GM12874 (cell line): Measurements from ENCODE around the gene PSMB7.

Experiments used
- CTCF ChIP-seq: IDR thresholded peaks from 2 replicates; pipeline ENCODE4 v1.5.1; 2011; ENCODE audit warnings: low read depth, mild to moderate bottlenecking, control low read depth, low read length, moderate library complexity; ENCODE audit not compliant: insufficient read depth

PSMB7 gene

GRCh38 chr9:124337562-124337961 is 77.7 kb downstream of the PSMB7 start:
- no peak for TF ChIP-seq CTCF

- no peak for TF ChIP-seq CTCF
Measured at GRCh38 chr9:124335320-124335707, 79.9 kb downstream of the PSMB7 start.

- TF ChIP-seq CTCF = no peak
Measured at GRCh38 chr9:124334568-124335319, 80.5 kb downstream of the PSMB7 start.

- TF ChIP-seq CTCF = no peak
Measured at GRCh38 chr9:124333203-124333579, 82.1 kb downstream of the PSMB7 start.

- no peak for TF ChIP-seq CTCF
Measured at GRCh38 chr9:124332361-124333202, 82.7 kb downstream of the PSMB7 start.

- TF ChIP-seq CTCF = no peak
Measured at GRCh38 chr9:124331580-124331979, 83.7 kb downstream of the PSMB7 start.

- TF ChIP-seq CTCF = no peak
Measured at GRCh38 chr9:124330011-124330697, 85.1 kb downstream of the PSMB7 start.
